DOHH2 (cell line): ENCODE measurements around the gene HABP2.

Experiments used
- H3F3A ChIP-seq: fragments of 200-600 bp; sonication (generic), shearing (Covaris generic); 2 replicates; pipeline ENCODE4 v1.6.0; 2016; ENCODE audit warnings: antibody characterized with exemption, mild to moderate bottlenecking; ENCODE audit not compliant: control insufficient read depth, insufficient read depth
- H3K27ac ChIP-seq: fragments of 200-600 bp; sonication (generic); 2 replicates; pipeline ENCODE4 v1.5.1; 2014; ENCODE audit warnings: low read depth, mild to moderate bottlenecking, low read length, moderate library complexity
- H3K27me3 ChIP-seq: fragments of 200-600 bp; sonication (generic); 2 replicates; pipeline ENCODE4 v1.6.1; 2014; ENCODE audit warnings: mild to moderate bottlenecking, low read length, mixed read lengths; ENCODE audit not compliant: control insufficient read depth
- H3K36me3 ChIP-seq: fragments of 200-600 bp; sonication (generic); 2 replicates; pipeline ENCODE4 v1.6.1; 2014; ENCODE audit warnings: mild to moderate bottlenecking, low read length, moderate library complexity, mixed read lengths; ENCODE audit not compliant: control insufficient read depth
- H3K4me1 ChIP-seq: fragments of 200-600 bp; sonication (generic); 2 replicates; pipeline ENCODE4 v1.6.1; 2014; ENCODE audit warnings: mild to moderate bottlenecking, low read length, mixed read lengths; ENCODE audit not compliant: control insufficient read depth
- H3K4me2 ChIP-seq: fragments of 200-600 bp; sonication (generic); 2 replicates; pipeline ENCODE4 v1.6.0; 2014; ENCODE audit warnings: mild to moderate bottlenecking, low read length, moderate library complexity
- H3K4me3 ChIP-seq: fragments of 200-600 bp; sonication (generic); 2 replicates; pipeline ENCODE4 v1.5.1; 2014; ENCODE audit warnings: mild to moderate bottlenecking, low read length, mixed read lengths
- H3K79me2 ChIP-seq: fragments of 200-600 bp; sonication (generic); 2 replicates; pipeline ENCODE4 v1.6.1; 2014; ENCODE audit warnings: mild to moderate bottlenecking, low read length, mixed read lengths; ENCODE audit not compliant: control insufficient read depth
- H3K9me2 ChIP-seq: fragments of 200-600 bp; sonication (generic); replicated peaks from 2 replicates; pipeline ENCODE4 v1.6.1; 2014; ENCODE audit warnings: mild to moderate bottlenecking, low read length, mixed read lengths; ENCODE audit not compliant: control insufficient read depth
- H3K9me3 ChIP-seq: fragments of 200-600 bp; sonication (generic); 2 replicates; pipeline ENCODE4 v1.6.1; 2014; ENCODE audit warnings: antibody characterized with exemption, low read length, mixed read lengths; ENCODE audit not compliant: control insufficient read depth, insufficient read depth
- H4K20me1 ChIP-seq: fragments of 200-600 bp; sonication (generic); 2 replicates; pipeline ENCODE4 v1.6.0; 2014; ENCODE audit warnings: low read depth, mild to moderate bottlenecking, antibody characterized with exemption, low read length, moderate library complexity; ENCODE audit not compliant: control insufficient read depth, insufficient read depth
- CTCF ChIP-seq: fragments of 200-600 bp; sonication (generic); IDR thresholded peaks from one replicate; pipeline ENCODE4 v1.5.1; 2014; ENCODE audit warnings: antibody characterized with exemption, mild to moderate bottlenecking, low read depth, low read length; ENCODE audit not compliant: poor library complexity, severe bottlenecking
- EZH2phosphoT487 ChIP-seq: fragments of 200-600 bp; sonication (generic); IDR thresholded peaks from 2 replicates; pipeline ENCODE4 v1.6.1; 2017; ENCODE audit warnings: borderline replicate concordance, mild to moderate bottlenecking, antibody characterized with exemption, low read length, moderate library complexity, mixed read lengths

HABP2 gene

DNA sequence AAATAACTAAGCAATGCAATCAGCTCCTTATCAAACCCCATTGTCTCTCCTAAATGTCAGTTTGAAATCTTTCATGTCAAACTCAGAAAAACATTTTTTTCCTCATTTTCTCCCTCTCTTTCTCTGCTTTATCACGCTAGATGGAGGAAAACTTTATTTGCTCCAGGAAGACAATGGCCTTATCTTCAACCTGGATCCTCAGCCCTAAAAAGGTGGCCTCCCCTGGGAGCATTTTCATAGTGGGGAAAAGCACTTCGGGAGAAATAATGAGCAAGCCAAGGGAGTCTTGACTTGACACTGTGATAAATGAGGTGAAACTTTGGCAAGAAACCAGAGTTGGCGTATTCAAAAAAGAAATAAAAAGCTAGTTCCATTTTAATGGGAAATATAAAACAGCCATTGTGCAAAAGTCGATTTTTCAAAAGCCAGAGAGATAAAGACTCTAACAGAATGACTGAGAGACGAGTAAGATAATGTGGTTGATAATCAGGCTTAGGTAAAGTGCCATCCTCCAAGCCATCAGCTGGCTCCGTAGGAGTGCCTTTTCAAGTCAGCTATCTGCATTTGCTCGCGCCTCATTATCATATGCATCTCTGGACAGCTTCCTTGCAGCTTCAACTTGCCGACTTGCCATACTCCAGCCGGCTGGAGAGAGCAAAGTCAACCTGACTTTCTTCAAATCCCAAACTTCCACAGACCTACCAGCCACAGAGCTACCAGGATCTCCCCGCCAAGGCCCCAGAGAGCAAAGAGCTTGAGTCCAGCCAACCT, 19.9 kb downstream of the HABP2 start:
- Histone ChIP-seq H3K9me3 (no peaks in the 10 kb centered on the region), H3K36me3 (no peaks in the 10 kb centered on the region), H3K4me1 (no peaks in the 10 kb centered on the region), H3K4me2 (no peak overlapping the region), H3K4me3 (no peak overlapping the region), H3K9me2 (no peaks in the 10 kb centered on the region), H3K79me2 (no peaks in the 10 kb centered on the region), H3F3A (no peaks in the 10 kb centered on the region), H4K20me1 (no peaks in the 10 kb centered on the region), H3K27me3 (no peaks in the 10 kb centered on the region), H3K27ac (no peak overlapping the region)
- TF ChIP-seq CTCF: no peak
- TF ChIP-seq EZH2phosphoT487: no peak

- Histone ChIP-seq H3K27ac (no peak overlapping the region), H3K9me2 (no peaks in the 10 kb centered on the region), H3K36me3 (no peaks in the 10 kb centered on the region), H3K4me3 (no peak overlapping the region), H3K79me2 (no peaks in the 10 kb centered on the region), H3K27me3 (no peaks in the 10 kb centered on the region), H3K9me3 (no peaks in the 10 kb centered on the region), H4K20me1 (no peaks in the 10 kb centered on the region), H3K4me1 (no peaks in the 10 kb centered on the region), H3K4me2 (no peak overlapping the region), H3F3A (no peaks in the 10 kb centered on the region)
- TF ChIP-seq EZH2phosphoT487 (no peak), CTCF (no peak)
Observed at GRCh38 chr10:113573368-113573767, 20.5 kb downstream of the HABP2 start.

DNA sequence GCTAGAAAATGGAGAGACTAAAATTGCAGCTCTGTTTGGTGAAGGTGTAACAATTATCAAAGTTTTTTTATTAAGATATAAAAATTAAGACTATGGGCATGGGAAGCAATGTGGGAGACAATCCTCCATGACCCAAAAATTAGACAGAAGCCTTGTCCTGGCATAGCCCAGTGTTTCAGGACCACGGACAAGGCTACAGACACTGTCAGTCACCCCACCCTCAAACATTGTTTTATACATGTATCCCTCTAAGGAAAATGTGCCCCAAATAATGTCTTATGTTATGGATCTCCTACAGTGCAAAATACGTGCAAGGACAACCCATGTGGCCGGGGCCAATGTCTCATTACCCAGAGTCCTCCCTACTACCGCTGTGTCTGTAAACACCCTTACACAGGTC, 24.0 kb downstream of the HABP2 start:
- Histone ChIP-seq H3K9me3 (no peaks in the 10 kb centered on the region), H3K4me2 (no peak overlapping the region), H4K20me1 (no peaks in the 10 kb centered on the region), H3K79me2 (no peaks in the 10 kb centered on the region), H3K4me3 (no peak overlapping the region), H3K27me3 (no peaks in the 10 kb centered on the region), H3F3A (no peaks in the 10 kb centered on the region), H3K9me2 (no peaks in the 10 kb centered on the region), H3K27ac (no peak overlapping the region), H3K36me3 (no peaks in the 10 kb centered on the region), H3K4me1 (no peaks in the 10 kb centered on the region)
- no peak for TF ChIP-seq CTCF
- TF ChIP-seq EZH2phosphoT487: no peak
